Caki2 (cell line): ENCODE data around the gene FLYWCH2. TPM values are rescaled to one million over a fixed set of nuclear protein-coding genes. Genes with fewer than 3 reads are reported as not detected.

Experiments
- DNase-seq: peaks from one replicate; pipeline ENCODE4 v3.0.0-alpha.2; 2015; ENCODE audit warnings: low read depth
- in situ Hi-C: cut with HindIII; loops from 2 replicates; pipeline ENCODE4 v1.10.0; 2016; ENCODE audit warnings: low sequenced_read_pairs, low pct_unique_long_range_greater_than_20kb, mixed read lengths
- total RNA-seq: library from RNA; depleted of rRNA; stranded (reverse); fragments of >200 nt; shearing (Covaris generic); gene quantifications from 2 replicates; pipeline ENCODE4 v1.2.3, GENCODE V29; 2014; ENCODE audit warnings: low replicate concordance; rRNA removed

Gene FLYWCH2
- 121 and 161 TPM in 2 replicates for total RNA-seq

- DNase-seq = peak; percentile 100
- in situ Hi-C loops = no loop called here
Measured at GRCh38 chr16:2882650-2883457, at the start of gene FLYWCH2. FLYWCH2 (plus strand) TSS chr16:2883215; CDS start chr16:2896450, 13,235 bp downstream.

GRCh38 chr16:2833776-2834175 lies 49.2 kb upstream of the FLYWCH2 start:
- no peak for DNase-seq
- in situ Hi-C loops = no loop called here

GRCh38 chr16:2834968-2835367 lies 48.0 kb upstream of the FLYWCH2 start:
- DNase-seq = no peak
- in situ Hi-C loops = no loop called here

GRCh38 chr16:2835638-2836493 lies 47.1 kb upstream of the FLYWCH2 start:
- in situ Hi-C loops = no loop called here
- DNase-seq = peak; percentile 100

GRCh38 chr16:2836646-2837508 lies 46.1 kb upstream of the FLYWCH2 start:
- in situ Hi-C loops = no loop called here
- peak; percentile 27 for DNase-seq

- peak; percentile 75 for DNase-seq
- in situ Hi-C loops = no loop called here
Measured at GRCh38 chr16:2838928-2839327, 44.1 kb upstream of the FLYWCH2 start.

- no peak for DNase-seq
- in situ Hi-C loops = no loop called here
Measured at GRCh38 chr16:2839650-2840450, 43.2 kb upstream of the FLYWCH2 start.

GRCh38 chr16:2840914-2841313 lies 42.1 kb upstream of the FLYWCH2 start:
- in situ Hi-C loops = no loop called here
- no peak for DNase-seq

GRCh38 chr16:2841606-2842339 lies 41.2 kb upstream of the FLYWCH2 start:
- in situ Hi-C loops = no loop called here
- no peak for DNase-seq

GRCh38 chr16:2842340-2843000 lies 40.5 kb upstream of the FLYWCH2 start:
- in situ Hi-C loops = no loop called here
- DNase-seq = no peak

- in situ Hi-C loops = no loop called here
- DNase-seq = no peak
Measured at GRCh38 chr16:2843526-2843925, 39.5 kb upstream of the FLYWCH2 start.

- in situ Hi-C loops = no loop called here
- DNase-seq = no peak
Measured at GRCh38 chr16:2845116-2845515, 37.9 kb upstream of the FLYWCH2 start.

GRCh38 chr16:2846511-2847310 lies 36.3 kb upstream of the FLYWCH2 start:
- in situ Hi-C loops = no loop called here
- peak; percentile 91 for DNase-seq

- DNase-seq = no peak
- in situ Hi-C loops = no loop called here
Measured at GRCh38 chr16:2848933-2849725, 33.9 kb upstream of the FLYWCH2 start.
